Measurements from ENCODE around the gene RBM38.

The RBM38 gene

DNA sequence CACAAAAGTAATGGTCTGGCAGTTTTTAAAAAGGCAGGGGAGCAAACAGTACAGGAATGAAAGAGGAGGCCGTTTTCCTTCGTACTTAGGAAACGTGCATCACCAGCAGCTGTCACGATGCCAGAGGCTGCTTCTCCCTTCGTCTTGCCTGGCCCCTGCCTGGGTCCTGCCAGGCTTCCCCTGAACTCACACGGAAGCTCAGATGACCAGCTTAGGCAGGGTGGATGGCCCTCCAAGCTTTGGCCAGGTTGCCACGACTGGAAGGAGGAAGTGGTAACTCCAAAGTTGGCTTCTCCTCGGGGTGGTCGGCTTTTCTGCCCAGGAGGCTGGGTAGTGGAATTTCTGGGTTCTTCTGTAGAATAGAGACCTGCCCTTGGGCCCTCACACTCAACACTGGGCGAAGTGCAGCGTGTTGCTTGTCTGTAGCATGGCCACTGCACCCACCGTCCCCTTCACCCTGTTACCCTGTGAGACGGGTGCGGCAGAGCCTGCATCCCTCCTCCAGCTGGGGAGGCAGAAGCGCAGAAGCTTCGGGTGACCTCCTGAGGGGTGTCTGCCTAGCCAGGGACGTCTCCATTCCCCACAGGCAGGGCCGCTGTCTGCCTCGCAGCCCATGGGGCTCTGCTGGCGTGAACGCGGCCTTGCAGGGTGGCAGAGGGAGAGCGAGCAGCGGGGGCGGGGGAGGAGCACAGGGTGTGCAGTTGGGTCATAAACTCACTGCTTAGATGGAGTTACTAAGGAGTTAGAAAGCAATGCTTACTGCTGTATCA is 18.4 kb upstream of the RBM38 start:
- H4K20me1 ChIP-seq (ENCODE audit: insufficient read depth, low read length): peaks cover 58% of the 10 kb centered on the region
- no peak overlapping the region for H2AFZ ChIP-seq (ENCODE audit: low read depth, low read length)
- no peaks in the 10 kb centered on the region for H3K79me2 ChIP-seq (ENCODE audit: insufficient read depth, low read length)
- H3K4me1 ChIP-seq (ENCODE audit: insufficient read depth, low read length): no peaks in the 10 kb centered on the region
- H3K9ac ChIP-seq (ENCODE audit: low read depth, low read length): no peak overlapping the region
- ATAC-seq (ENCODE audit: insufficient read depth, low read depth): 0 out of 3 replicates have a peak, but pooled peaks have one; percentile 14
- no peaks in the 10 kb centered on the region for H3K27me3 ChIP-seq (ENCODE audit: insufficient read depth, low read length, poor library complexity)
- no peak overlapping the region for H3K4me3 ChIP-seq (ENCODE audit: low read depth in 1 of 2, low read length in 2 of 2)
- no peak for TF ChIP-seq EZH2 (IDR thresholded peaks at IDR 0.05; ENCODE audit: borderline replicate concordance, low read depth, low read length, severe bottlenecking)
- TF ChIP-seq, protein P1, sequence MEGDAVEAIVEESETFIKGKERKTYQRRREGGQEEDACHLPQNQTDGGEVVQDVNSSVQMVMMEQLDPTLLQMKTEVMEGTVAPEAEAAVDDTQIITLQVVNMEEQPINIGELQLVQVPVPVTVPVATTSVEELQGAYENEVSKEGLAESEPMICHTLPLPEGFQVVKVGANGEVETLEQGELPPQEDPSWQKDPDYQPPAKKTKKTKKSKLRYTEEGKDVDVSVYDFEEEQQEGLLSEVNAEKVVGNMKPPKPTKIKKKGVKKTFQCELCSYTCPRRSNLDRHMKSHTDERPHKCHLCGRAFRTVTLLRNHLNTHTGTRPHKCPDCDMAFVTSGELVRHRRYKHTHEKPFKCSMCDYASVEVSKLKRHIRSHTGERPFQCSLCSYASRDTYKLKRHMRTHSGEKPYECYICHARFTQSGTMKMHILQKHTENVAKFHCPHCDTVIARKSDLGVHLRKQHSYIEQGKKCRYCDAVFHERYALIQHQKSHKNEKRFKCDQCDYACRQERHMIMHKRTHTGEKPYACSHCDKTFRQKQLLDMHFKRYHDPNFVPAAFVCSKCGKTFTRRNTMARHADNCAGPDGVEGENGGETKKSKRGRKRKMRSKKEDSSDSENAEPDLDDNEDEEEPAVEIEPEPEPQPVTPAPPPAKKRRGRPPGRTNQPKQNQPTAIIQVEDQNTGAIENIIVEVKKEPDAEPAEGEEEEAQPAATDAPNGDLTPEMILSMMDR (IDR thresholded peaks at IDR 0.05; ENCODE audit: borderline replicate concordance, extremely low read depth, low read length, poor library complexity, severe bottlenecking): no peak
- H3K9me3 ChIP-seq (ENCODE audit: insufficient read depth, low read length, severe bottlenecking): no peaks in the 10 kb centered on the region
- H3K4me2 ChIP-seq (ENCODE audit: insufficient read depth, low read length): no peak overlapping the region
- no peak overlapping the region for H3K27ac ChIP-seq (ENCODE audit: low read length)
- no peak for DNase-seq
- peaks cover 99% of the 10 kb centered on the region for H3K36me3 ChIP-seq (ENCODE audit: insufficient read depth, low read length)

DNA sequence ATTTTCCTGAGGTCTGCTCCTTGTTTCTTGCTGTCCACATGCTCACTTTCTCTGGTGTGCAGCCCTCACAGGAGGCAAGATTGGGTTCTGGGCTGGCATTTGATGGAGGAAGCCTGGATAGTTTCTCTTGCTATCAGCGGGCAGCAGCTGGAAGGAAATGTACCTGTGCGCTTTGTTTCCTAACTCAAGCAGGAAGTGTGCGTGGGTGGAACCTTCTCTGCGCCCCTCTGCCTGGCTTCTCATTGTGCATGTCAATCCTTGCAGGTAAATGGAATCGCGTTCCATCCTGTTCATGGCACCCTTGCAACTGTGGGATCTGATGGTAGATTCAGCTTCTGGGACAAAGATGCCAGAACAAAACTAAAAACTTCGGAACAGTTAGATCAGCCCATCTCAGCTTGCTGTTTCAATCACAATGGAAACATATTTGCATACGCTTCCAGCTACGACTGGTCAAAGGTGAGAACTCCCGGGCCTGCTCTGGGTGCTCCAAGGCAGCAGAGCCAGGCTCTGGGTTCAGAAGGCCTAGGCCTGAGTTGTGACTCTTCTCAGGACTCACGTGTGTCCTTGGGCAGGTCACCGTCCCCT is 16.8 kb upstream of the RBM38 start:
- DNase-seq (no peak), ATAC-seq (ENCODE audit: insufficient read depth, low read depth) (no peak)
- no peaks in the 10 kb centered on the region for H3K27me3 ChIP-seq (ENCODE audit: insufficient read depth, low read length, poor library complexity)
- no peak overlapping the region for H3K9ac ChIP-seq (ENCODE audit: low read depth, low read length)
- H4K20me1 ChIP-seq (ENCODE audit: insufficient read depth, low read length): peaks cover 66% of the 10 kb centered on the region
- H3K4me1 ChIP-seq (ENCODE audit: insufficient read depth, low read length): no peaks in the 10 kb centered on the region
- H3K9me3 ChIP-seq (ENCODE audit: insufficient read depth, low read length, severe bottlenecking): no peaks in the 10 kb centered on the region
- no peaks in the 10 kb centered on the region for H3K79me2 ChIP-seq (ENCODE audit: insufficient read depth, low read length)
- H3K4me2 ChIP-seq (ENCODE audit: insufficient read depth, low read length): no peak overlapping the region
- no peak overlapping the region for H3K27ac ChIP-seq (ENCODE audit: low read length)
- peaks cover 97% of the 10 kb centered on the region for H3K36me3 ChIP-seq (ENCODE audit: insufficient read depth, low read length)
- TF ChIP-seq, protein P1 (IDR thresholded peaks at IDR 0.05; ENCODE audit: borderline replicate concordance, extremely low read depth, low read length, poor library complexity, severe bottlenecking): no peak
- no peak for TF ChIP-seq EZH2 (IDR thresholded peaks at IDR 0.05; ENCODE audit: borderline replicate concordance, low read depth, low read length, severe bottlenecking)
- H2AFZ ChIP-seq (ENCODE audit: low read depth, low read length): no peak overlapping the region
- H3K4me3 ChIP-seq (ENCODE audit: low read depth in 1 of 2, low read length in 2 of 2): no peak overlapping the region

DNA sequence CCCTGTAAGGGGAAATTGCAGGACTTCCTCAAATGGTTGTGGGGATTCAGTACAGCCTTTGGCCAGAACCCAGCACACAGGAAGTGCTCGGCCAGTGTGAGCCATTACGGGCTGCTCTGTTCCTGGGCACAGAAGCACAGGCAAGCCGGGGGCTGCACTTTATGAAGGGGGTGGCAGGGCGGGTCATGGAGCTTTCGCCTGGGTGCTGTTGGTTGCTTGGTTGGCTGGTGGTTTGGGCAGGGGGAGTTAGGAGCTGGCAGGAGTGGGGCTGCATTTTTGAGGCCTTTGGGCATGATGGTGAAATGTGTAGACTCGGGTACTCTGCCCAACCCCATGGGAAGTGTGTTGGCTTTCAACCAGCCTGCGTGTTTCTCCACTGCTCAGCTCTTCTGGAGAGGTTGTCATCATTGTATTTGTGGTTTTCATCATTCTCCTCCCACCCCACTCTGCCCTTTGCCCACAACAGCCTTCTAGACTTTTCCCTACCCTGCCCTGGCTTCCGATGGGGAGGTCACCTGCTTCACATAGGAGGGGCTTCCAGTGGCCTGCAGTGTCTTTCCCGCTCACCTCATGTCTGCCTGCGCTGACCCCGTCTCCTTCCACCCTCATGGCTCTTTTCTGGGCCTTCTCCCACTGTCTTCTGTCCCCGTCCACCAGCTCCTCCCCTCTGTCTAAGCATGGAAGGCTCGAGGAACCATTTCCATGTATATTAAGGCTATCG is 16.1 kb upstream of the RBM38 start:
- H3K27ac ChIP-seq (ENCODE audit: low read length): no peak overlapping the region
- ATAC-seq (ENCODE audit: insufficient read depth, low read depth): no peak
- no peak overlapping the region for H3K9ac ChIP-seq (ENCODE audit: low read depth, low read length)
- H4K20me1 ChIP-seq (ENCODE audit: insufficient read depth, low read length): peaks cover 72% of the 10 kb centered on the region
- H3K4me2 ChIP-seq (ENCODE audit: insufficient read depth, low read length): no peak overlapping the region
- TF ChIP-seq EZH2 (IDR thresholded peaks at IDR 0.05; ENCODE audit: borderline replicate concordance, low read depth, low read length, severe bottlenecking): no peak
- TF ChIP-seq, protein P1 (IDR thresholded peaks at IDR 0.05; ENCODE audit: borderline replicate concordance, extremely low read depth, low read length, poor library complexity, severe bottlenecking): no peak
- no peak for DNase-seq
- no peaks in the 10 kb centered on the region for H3K4me1 ChIP-seq (ENCODE audit: insufficient read depth, low read length)
- no peak overlapping the region for H2AFZ ChIP-seq (ENCODE audit: low read depth, low read length)
- peaks cover 97% of the 10 kb centered on the region for H3K36me3 ChIP-seq (ENCODE audit: insufficient read depth, low read length)
- no peaks in the 10 kb centered on the region for H3K79me2 ChIP-seq (ENCODE audit: insufficient read depth, low read length)
- no peaks in the 10 kb centered on the region for H3K9me3 ChIP-seq (ENCODE audit: insufficient read depth, low read length, severe bottlenecking)
- H3K27me3 ChIP-seq (ENCODE audit: insufficient read depth, low read length, poor library complexity): no peaks in the 10 kb centered on the region
- no peak overlapping the region for H3K4me3 ChIP-seq (ENCODE audit: low read depth in 1 of 2, low read length in 2 of 2)

All from DND-41 (cell line).